ENCODE measurements around the gene PAPOLB.

DNA sequence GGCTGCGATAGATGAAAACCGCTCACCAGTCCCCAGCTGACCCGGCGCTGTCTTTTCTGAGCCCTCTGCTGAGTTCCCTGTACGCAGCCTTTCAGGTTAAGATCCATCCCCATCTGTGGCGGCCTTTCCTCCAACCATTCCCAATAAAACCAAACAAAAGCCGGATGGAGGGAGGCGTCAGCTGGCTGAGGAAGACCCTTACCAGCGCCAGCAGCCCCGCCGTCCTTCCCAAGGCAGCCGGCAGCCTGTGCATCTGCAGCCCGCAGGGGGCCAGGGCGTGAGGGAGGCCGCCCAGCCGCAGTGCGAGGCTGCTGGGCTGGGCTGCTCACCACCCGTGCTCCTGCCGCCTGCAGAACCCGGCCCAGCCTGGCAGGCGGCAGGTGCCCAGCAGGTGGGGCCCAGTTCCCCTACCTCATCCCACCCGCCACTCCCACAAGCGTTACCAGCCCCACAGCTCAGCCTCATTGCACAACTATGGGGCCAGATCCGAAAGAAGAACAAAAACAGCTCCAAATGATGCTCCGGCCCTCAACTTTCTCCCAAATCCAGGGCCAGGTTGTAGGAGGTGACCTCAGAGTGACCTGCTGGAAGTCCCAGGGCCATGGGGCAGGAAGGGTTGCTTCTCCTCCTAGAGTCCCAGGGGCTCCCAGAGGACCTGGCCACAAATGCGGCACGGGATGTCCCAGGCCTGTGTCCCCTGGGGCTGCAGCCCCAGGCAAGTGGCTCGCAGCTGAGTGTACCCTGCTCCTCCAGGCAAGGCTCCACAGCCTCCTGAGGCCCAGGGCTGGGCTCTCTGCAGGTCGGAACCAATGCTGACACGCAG, 23.8 kb downstream of the PAPOLB start:
- TF ChIP-seq CBFB (CRISPR knock-in tag; IDR thresholded peaks at IDR 0.05; ENCODE audit: low read depth) (no peak), IRF1 (CRISPR knock-in tag; IDR thresholded peaks at IDR 0.05) (no peak), NFYB (CRISPR knock-in tag; conservative IDR thresholded peaks at IDR 0.05; ENCODE audit: low read depth) (no peak), E2F1 (CRISPR knock-in tag; IDR thresholded peaks at IDR 0.05) (no peak), CTCF (IDR thresholded peaks at IDR 0.05) (no peak), TEAD4 (CRISPR knock-in tag; IDR thresholded peaks at IDR 0.05) (no peak)
- TF ChIP-seq, protein P1, sequence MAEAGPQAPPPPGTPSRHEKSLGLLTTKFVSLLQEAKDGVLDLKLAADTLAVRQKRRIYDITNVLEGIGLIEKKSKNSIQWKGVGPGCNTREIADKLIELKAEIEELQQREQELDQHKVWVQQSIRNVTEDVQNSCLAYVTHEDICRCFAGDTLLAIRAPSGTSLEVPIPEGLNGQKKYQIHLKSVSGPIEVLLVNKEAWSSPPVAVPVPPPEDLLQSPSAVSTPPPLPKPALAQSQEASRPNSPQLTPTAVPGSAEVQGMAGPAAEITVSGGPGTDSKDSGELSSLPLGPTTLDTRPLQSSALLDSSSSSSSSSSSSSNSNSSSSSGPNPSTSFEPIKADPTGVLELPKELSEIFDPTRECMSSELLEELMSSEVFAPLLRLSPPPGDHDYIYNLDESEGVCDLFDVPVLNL (CRISPR knock-in tag; IDR thresholded peaks at IDR 0.05; ENCODE audit: borderline replicate concordance, low read depth), result no peak
- TF ChIP-seq, protein P2, sequence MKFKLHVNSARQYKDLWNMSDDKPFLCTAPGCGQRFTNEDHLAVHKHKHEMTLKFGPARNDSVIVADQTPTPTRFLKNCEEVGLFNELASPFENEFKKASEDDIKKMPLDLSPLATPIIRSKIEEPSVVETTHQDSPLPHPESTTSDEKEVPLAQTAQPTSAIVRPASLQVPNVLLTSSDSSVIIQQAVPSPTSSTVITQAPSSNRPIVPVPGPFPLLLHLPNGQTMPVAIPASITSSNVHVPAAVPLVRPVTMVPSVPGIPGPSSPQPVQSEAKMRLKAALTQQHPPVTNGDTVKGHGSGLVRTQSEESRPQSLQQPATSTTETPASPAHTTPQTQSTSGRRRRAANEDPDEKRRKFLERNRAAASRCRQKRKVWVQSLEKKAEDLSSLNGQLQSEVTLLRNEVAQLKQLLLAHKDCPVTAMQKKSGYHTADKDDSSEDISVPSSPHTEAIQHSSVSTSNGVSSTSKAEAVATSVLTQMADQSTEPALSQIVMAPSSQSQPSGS (CRISPR knock-in tag; IDR thresholded peaks at IDR 0.05; ENCODE audit: borderline replicate concordance, low read depth), result no peak
